GM19239 (cell line): ENCODE data around the gene PPP2R5C.

Experiments
- DNase-seq: peaks from one replicate; pipeline ENCODE4 v3.0.0; 2011; ENCODE audit warnings: low spot score; ENCODE audit not compliant: insufficient read length
- FAIRE-seq: peaks from 2 replicates; lab custom pipeline; 2011; peaks lifted over from hg19 to GRCh38; lab: Jason Lieb, UNC

PPP2R5C gene

GRCh38 chr14:101878211-101878821, 116.8 kb downstream of the PPP2R5C start:
- FAIRE-seq = peak; percentile 90
- no peak for DNase-seq

- DNase-seq (no peak), FAIRE-seq (no peak)
Observed at GRCh38 chr14:101878822-101879528, 117.5 kb downstream of the PPP2R5C start.

GRCh38 chr14:101879529-101880336, 118.2 kb downstream of the PPP2R5C start:
- peak; percentile 64 for FAIRE-seq

GRCh38 chr14:101881426-101881825, 119.9 kb downstream of the PPP2R5C start:
- DNase-seq (no peak), FAIRE-seq (no peak)

More at GRCh38 chr14:101879529-101880336, 118.2 kb downstream of the PPP2R5C start:
- DNase-seq = no peak

GRCh38 chr14:101882141-101882935, 120.8 kb downstream of the PPP2R5C start:
- FAIRE-seq (no peak), DNase-seq (no peak)

- DNase-seq (no peak), FAIRE-seq (no peak)
Observed at GRCh38 chr14:101884089-101884933, 122.8 kb downstream of the PPP2R5C start.

- DNase-seq = no peak
- no peak for FAIRE-seq
Observed at GRCh38 chr14:101884934-101885576, 123.5 kb downstream of the PPP2R5C start.

- FAIRE-seq = no peak
- no peak for DNase-seq
Observed at GRCh38 chr14:101887219-101887618, 125.7 kb downstream of the PPP2R5C start.

GRCh38 chr14:101888182-101888581, 126.7 kb downstream of the PPP2R5C start:
- no peak for DNase-seq
- no peak for FAIRE-seq

- no peak for FAIRE-seq
Observed at GRCh38 chr14:101889366-101889765, 127.9 kb downstream of the PPP2R5C start.

GRCh38 chr14:101889898-101890297, 128.4 kb downstream of the PPP2R5C start:
- no peak for FAIRE-seq
- no peak for DNase-seq

More at GRCh38 chr14:101889366-101889765, 127.9 kb downstream of the PPP2R5C start:
- DNase-seq = no peak

- FAIRE-seq (no peak), DNase-seq (no peak)
Observed at GRCh38 chr14:101891471-101891870, 130.0 kb downstream of the PPP2R5C start.

GRCh38 chr14:101893759-101894158, 132.2 kb downstream of the PPP2R5C start:
- DNase-seq = no peak
- FAIRE-seq = no peak

- no peak for DNase-seq
- FAIRE-seq = no peak
Observed at GRCh38 chr14:101894365-101895081, 133.0 kb downstream of the PPP2R5C start.

- no peak for DNase-seq
- no peak for FAIRE-seq
Observed at GRCh38 chr14:101895256-101895655, 133.7 kb downstream of the PPP2R5C start.

- no peak for FAIRE-seq
- no peak for DNase-seq
Observed at GRCh38 chr14:101897326-101897725, 135.8 kb downstream of the PPP2R5C start.

GRCh38 chr14:101898416-101898815, 136.9 kb downstream of the PPP2R5C start:
- no peak for FAIRE-seq
- no peak for DNase-seq

- DNase-seq (no peak), FAIRE-seq (no peak)
Observed at GRCh38 chr14:101899263-101899662, 137.8 kb downstream of the PPP2R5C start.
